Measurements from ENCODE around the gene GNG13. TPM values are rescaled to one million over a fixed set of nuclear protein-coding genes. Genes with fewer than 3 reads are reported as not detected.
A peak's percentile ranks its signal among the peaks of the same experiment; 100 is the strongest.

GNG13 gene
- total and polyA plus RNA-seq, 2 donors (not counting 3 experiments of a cell fraction or from before 2014, with no cell fraction given): not detected

- dilution Hi-C loops (cut with MboI; ENCODE audit: extremely low pct_ligation_motif_present, low sequenced_read_pairs): no loop called here
- no peak for FAIRE-seq
- H3K4me1 ChIP-seq (ENCODE audit: control insufficient read depth, extremely low read depth, insufficient read depth, low read length): no peaks in the 10 kb centered on the region
- no peak overlapping the region for H3K4me2 ChIP-seq (ENCODE audit: insufficient read depth, low read length)
- no peaks in the 10 kb centered on the region for H3K36me3 ChIP-seq (ENCODE audit: control insufficient read depth in 2 of 2, extremely low read depth in 1 of 2, insufficient read depth in 2 of 2, low read length in 2 of 2)
- H3K9me1 ChIP-seq (replicated peaks; ENCODE audit: control insufficient read depth, extremely low read depth, insufficient read depth, low read length): no peaks in the 10 kb centered on the region
- no peak overlapping the region for H2AFZ ChIP-seq (ENCODE audit: low read depth, low read length)
- no peak overlapping the region for H3K4me3 ChIP-seq (replicated peaks in 1 of 3; ENCODE audit: insufficient read depth in 1 of 3, low read depth in 1 of 3, low read length in 3 of 3)
- BruUV-seq (replicated peaks): no TSS peak
- TF ChIP-seq POLR2AphosphoS5 (IDR thresholded peaks at IDR 0.05; ENCODE audit: insufficient read depth, low read depth, low read length) (no peak), EZH2 (IDR thresholded peaks at IDR 0.05; ENCODE audit: borderline replicate concordance, low read depth, low read length, severe bottlenecking) (peak; percentile 50)
- peaks cover under 1 to 20% of the 10 kb centered on the region in 2 experiments for H3K27me3 ChIP-seq (ENCODE audit: control insufficient read depth in 2 of 2, insufficient read depth in 2 of 2, low read length in 2 of 2)
- intact Hi-C loops (cut with micrococcal nuclease): no loop called here
- POLR2A ChIA-PET: no interaction called here
- H3K9ac ChIP-seq (replicated peaks; ENCODE audit: extremely low read depth, insufficient read depth, low read length): no peak overlapping the region
- CTCF ChIA-PET: no interaction called here
- DNase-seq (ENCODE audit: low read depth, low spot score): no peak
- no peaks in the 10 kb centered on the region for H4K20me1 ChIP-seq (replicated peaks; ENCODE audit: control insufficient read depth, extremely low read depth, insufficient read depth, low read length)
- no peaks in the 10 kb centered on the region for H3K9me3 ChIP-seq (replicated peaks; ENCODE audit: control insufficient read depth, insufficient read depth, low read length)
- H3K79me2 ChIP-seq (ENCODE audit: control insufficient read depth, insufficient read depth, low read length): no peaks in the 10 kb centered on the region
- no peak overlapping the region for H3K27ac ChIP-seq (ENCODE audit: insufficient read depth, low read depth, low read length)
Observed at GRCh38 chr16:817001-817906, 16.7 kb upstream of the GNG13 start.

DNA sequence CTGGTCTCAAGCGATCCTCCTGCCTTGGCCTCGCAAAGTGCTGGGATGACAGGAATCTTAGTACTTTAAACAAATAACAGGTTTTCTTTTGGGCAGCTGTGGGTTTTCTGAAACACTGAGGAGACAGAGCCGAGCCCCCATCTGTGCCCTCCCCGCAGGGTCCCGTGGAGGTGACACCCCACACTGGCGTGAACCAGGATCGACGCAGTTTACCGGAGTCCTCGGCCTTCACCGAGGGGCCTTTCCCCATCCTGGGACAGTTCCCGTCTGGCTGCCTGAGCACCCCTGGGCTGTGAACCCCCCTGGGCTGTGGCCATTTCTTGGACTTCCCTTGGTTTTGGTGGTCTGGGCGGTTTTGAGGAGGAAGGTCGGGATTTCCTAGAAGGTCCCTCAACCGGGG is 15.3 kb upstream of the GNG13 start:
- Histone ChIP-seq H3K4me2 (ENCODE audit: insufficient read depth, low read length) (no peak overlapping the region), H3K4me3 (replicated peaks in 1 of 3; ENCODE audit: insufficient read depth in 1 of 3, low read depth in 1 of 3, low read length in 3 of 3) (no peak overlapping the region), H3K79me2 (ENCODE audit: control insufficient read depth, insufficient read depth, low read length) (no peaks in the 10 kb centered on the region), H4K20me1 (replicated peaks; ENCODE audit: control insufficient read depth, extremely low read depth, insufficient read depth, low read length) (no peaks in the 10 kb centered on the region), H3K27me3 (ENCODE audit: control insufficient read depth in 2 of 2, insufficient read depth in 2 of 2, low read length in 2 of 2) (peaks cover 2 to 20% of the 10 kb centered on the region in 2 experiments), H3K9ac (replicated peaks; ENCODE audit: extremely low read depth, insufficient read depth, low read length) (no peak overlapping the region), H3K27ac (ENCODE audit: insufficient read depth, low read depth, low read length) (no peak overlapping the region), H3K36me3 (ENCODE audit: control insufficient read depth in 2 of 2, extremely low read depth in 1 of 2, insufficient read depth in 2 of 2, low read length in 2 of 2) (no peaks in the 10 kb centered on the region), H3K9me3 (replicated peaks; ENCODE audit: control insufficient read depth, insufficient read depth, low read length) (no peaks in the 10 kb centered on the region), H2AFZ (ENCODE audit: low read depth, low read length) (no peak overlapping the region), H3K4me1 (ENCODE audit: control insufficient read depth, extremely low read depth, insufficient read depth, low read length) (no peaks in the 10 kb centered on the region), H3K9me1 (replicated peaks; ENCODE audit: control insufficient read depth, extremely low read depth, insufficient read depth, low read length) (no peaks in the 10 kb centered on the region)
- ChIA-PET CTCF (interaction anchor here (1.8 kb wide), 1 partner anchor 242 kb away, joined by 10 read pairs; no protein-coding TSS in a partner anchor), POLR2A (no interaction called here)
- TF ChIP-seq JUN (IDR thresholded peaks at IDR 0.05; ENCODE audit: borderline replicate concordance, insufficient read depth, insufficient read length, low read depth) (no peak), GATA2 (IDR thresholded peaks at IDR 0.05; ENCODE audit: insufficient read depth, insufficient read length, low read depth, low read length) (no peak), FOS (IDR thresholded peaks at IDR 0.05; ENCODE audit: borderline replicate concordance, insufficient read depth, low read length) (no peak), MAX (IDR thresholded peaks at IDR 0.05; ENCODE audit: insufficient read depth, insufficient read length) (no peak), POLR2A (IDR thresholded peaks at IDR 0.05; ENCODE audit: low read depth, low read length) (no peak), MYC (IDR thresholded peaks at IDR 0.05; ENCODE audit: low read depth, low read length) (no peak), POLR2AphosphoS5 (IDR thresholded peaks at IDR 0.05; ENCODE audit: insufficient read depth, low read depth, low read length) (no peak), EZH2 (IDR thresholded peaks at IDR 0.05; ENCODE audit: borderline replicate concordance, low read depth, low read length, severe bottlenecking) (no peak)
- TF ChIP-seq, protein P1, sequence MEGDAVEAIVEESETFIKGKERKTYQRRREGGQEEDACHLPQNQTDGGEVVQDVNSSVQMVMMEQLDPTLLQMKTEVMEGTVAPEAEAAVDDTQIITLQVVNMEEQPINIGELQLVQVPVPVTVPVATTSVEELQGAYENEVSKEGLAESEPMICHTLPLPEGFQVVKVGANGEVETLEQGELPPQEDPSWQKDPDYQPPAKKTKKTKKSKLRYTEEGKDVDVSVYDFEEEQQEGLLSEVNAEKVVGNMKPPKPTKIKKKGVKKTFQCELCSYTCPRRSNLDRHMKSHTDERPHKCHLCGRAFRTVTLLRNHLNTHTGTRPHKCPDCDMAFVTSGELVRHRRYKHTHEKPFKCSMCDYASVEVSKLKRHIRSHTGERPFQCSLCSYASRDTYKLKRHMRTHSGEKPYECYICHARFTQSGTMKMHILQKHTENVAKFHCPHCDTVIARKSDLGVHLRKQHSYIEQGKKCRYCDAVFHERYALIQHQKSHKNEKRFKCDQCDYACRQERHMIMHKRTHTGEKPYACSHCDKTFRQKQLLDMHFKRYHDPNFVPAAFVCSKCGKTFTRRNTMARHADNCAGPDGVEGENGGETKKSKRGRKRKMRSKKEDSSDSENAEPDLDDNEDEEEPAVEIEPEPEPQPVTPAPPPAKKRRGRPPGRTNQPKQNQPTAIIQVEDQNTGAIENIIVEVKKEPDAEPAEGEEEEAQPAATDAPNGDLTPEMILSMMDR (IDR thresholded peaks at IDR 0.05; ENCODE audit: extremely low read depth in 1 of 2, insufficient read depth in 1 of 2, low read depth in 1 of 2, low read length in 2 of 2): no peak
- DNase-seq (ENCODE audit: low read depth, low spot score) (no peak), FAIRE-seq (no peak)
- no TSS peak for BruUV-seq (replicated peaks)
- dilution Hi-C loops (cut with MboI; ENCODE audit: extremely low pct_ligation_motif_present, low sequenced_read_pairs): no loop called here
- intact Hi-C loops (cut with micrococcal nuclease): no loop called here
